GM12878 (cell line): ENCODE data around the gene MAML2. TPM values are rescaled to one million over a fixed set of nuclear protein-coding genes. Genes with fewer than 3 reads are reported as not detected.

Source experiments
- ATAC-seq: fragments of 200-7000 bp; cut with Tn5 transposase; 3 replicates; pipeline ENCODE4 v1.9.1; 2020; ENCODE audit warnings: mild to moderate bottlenecking, moderate library complexity
- BruUV-seq: library from RNA; stranded (reverse); fragments of 400-500 nt; replicated peaks from 2 replicates; lab custom pipeline; 2021; lab: Mats Ljungman, UMichigan
- CTCF ChIA-PET: fragments of 300-600 bp; sonication (Branson Sonifier 250); formaldehyde crosslinking; extraction: SDS; loops from one replicate; lab custom pipeline; 2021; ENCODE audit warnings: inconsistent platforms; lab: Yijun Ruan, JAX
- POLR2A ChIA-PET: fragments of 350-600 bp; formaldehyde crosslinking; extraction: SDS; loops from one replicate; lab custom pipeline; 2021; ENCODE audit warnings: inconsistent platforms; lab: Charles Lee
- RAD21 ChIA-PET: fragments of 300-600 bp; sonication (Branson Sonifier 250); formaldehyde crosslinking; loops from one replicate; lab custom pipeline; 2023; ENCODE audit warnings: antibody characterized with exemption; ENCODE audit not compliant: unreplicated experiment; lab: Charles Lee
- SMC1A ChIA-PET: fragments of 300-600 bp; sonication (Branson Sonifier 250); formaldehyde crosslinking; loops from one replicate; lab custom pipeline; 2023; ENCODE audit not compliant: unreplicated experiment, uncharacterized antibody; lab: Charles Lee
- DNase-seq: peaks from one replicate; pipeline ENCODE4 v3.0.0-alpha.2; 2011; ENCODE audit warnings: low read depth, low spot score
- FAIRE-seq: peaks from 3 replicates; lab custom pipeline; 2011; peaks lifted over from hg19 to GRCh38; lab: Jason Lieb, UNC
- H2AFZ ChIP-seq: 2 replicates; pipeline ENCODE4 v1.6.0; 2011; ENCODE audit warnings: low read depth, low read length, control low read depth; ENCODE audit not compliant: control insufficient read depth
- H3K27ac ChIP-seq: 2 replicates; pipeline ENCODE4 v1.5.1; 2011; ENCODE audit warnings: control low read depth; ENCODE audit not compliant: control insufficient read depth, insufficient read depth
- H3K27me3 ChIP-seq, 2 experiments: replicated peaks in 1 of 2; 2 replicates each; pipeline versions ENCODE4 v1.6.0 to v1.6.1; 2011; ENCODE audit warnings: low read length in 1 of 2; ENCODE audit not compliant: control insufficient read depth in 2 of 2, insufficient read depth in 2 of 2
- H3K36me3 ChIP-seq, 2 experiments: 2 replicates each; pipeline ENCODE4 v1.5.1; 2011; ENCODE audit warnings: low read length in 1 of 2; ENCODE audit not compliant: control insufficient read depth in 2 of 2, insufficient read depth in 2 of 2
- H3K4me1 ChIP-seq: 2 replicates; pipeline ENCODE4 v1.6.1; 2011; ENCODE audit warnings: mild to moderate bottlenecking, low read length, moderate library complexity, mixed read lengths; ENCODE audit not compliant: control insufficient read depth, insufficient read depth
- H3K4me2 ChIP-seq: 2 replicates; pipeline ENCODE4 v1.6.0; 2011; ENCODE audit warnings: control low read depth; ENCODE audit not compliant: control insufficient read depth, insufficient read depth
- H3K4me3 ChIP-seq: fragments of 200-600 bp; sonication (generic); 2 replicates; pipeline ENCODE4 v1.5.1; 2016
- H3K79me2 ChIP-seq: 2 replicates; pipeline ENCODE4 v1.6.0; 2011; ENCODE audit warnings: low read length; ENCODE audit not compliant: control insufficient read depth, insufficient read depth
- H3K9ac ChIP-seq: 2 replicates; pipeline ENCODE4 v1.8.0; 2011; ENCODE audit warnings: low read length, control low read depth, mixed read lengths; ENCODE audit not compliant: control insufficient read depth, insufficient read depth
- H3K9me3 ChIP-seq: replicated peaks from 3 replicates; pipeline ENCODE4 v1.5.1; 2011; ENCODE audit warnings: mild to moderate bottlenecking, low read length; ENCODE audit not compliant: control insufficient read depth, insufficient read depth
- H4K20me1 ChIP-seq: 2 replicates; pipeline ENCODE4 v1.6.0; 2011; ENCODE audit not compliant: control insufficient read depth, insufficient read depth
- ATF7 ChIP-seq: fragments of 450-650 bp; IDR thresholded peaks from 2 replicates; pipeline ENCODE4 v1.6.1; 2016; ENCODE audit warnings: low read depth, mild to moderate bottlenecking
- GABPA ChIP-seq: IDR thresholded peaks from 2 replicates; pipeline ENCODE4 v1.6.1; 2014; ENCODE audit warnings: antibody characterized with exemption, low read depth, mild to moderate bottlenecking, inconsistent platforms
- RAD51 ChIP-seq: fragments of 450-650 bp; IDR thresholded peaks from 2 replicates; pipeline ENCODE4 v1.6.1; 2016; ENCODE audit warnings: moderate library complexity, mild to moderate bottlenecking, inconsistent platforms
- RELA ChIP-seq: fragments of 450-650 bp; IDR thresholded peaks from 2 replicates; pipeline ENCODE4 v1.8.0; 2014; ENCODE audit warnings: borderline replicate concordance; ENCODE audit not compliant: partially characterized antibody
- SIN3A ChIP-seq: IDR thresholded peaks from 2 replicates; pipeline ENCODE4 v1.6.1; 2012; ENCODE audit warnings: low read depth, low read length, improper control_type of control experiment
- TCF12 ChIP-seq: IDR thresholded peaks from 2 replicates; pipeline ENCODE4 v1.6.1; 2011; ENCODE audit warnings: low read depth, mild to moderate bottlenecking, low read length
- WGBS: methylation state at CpG from one replicate; pipeline ENCODE4 v1.1.6; 2016; ENCODE audit warnings: low lambda C conversion rate; ENCODE audit not compliant: insufficient replicate concordance, insufficient coverage; ENCODE audit errors: missing lambda C conversion rate; 5-methylcytosine and 5-hydroxymethylcytosine counted together
- in situ Hi-C: fragments of 300-500 bp; cut with MboI; formaldehyde crosslinking; loops from 9 replicates; pipeline ENCODE4 v1.14.3; 2018; ENCODE audit warnings: mixed read lengths
- intact Hi-C: fragments of 100-400 bp; cut with micrococcal nuclease; formaldehyde crosslinking; loops from one replicate; pipeline ENCODE4 v1.14.2; 2022; ENCODE audit not compliant: unreplicated experiment
- polyA plus RNA-seq, 11 experiments: library from polyadenylated mRNA; depleted of rRNA in 4 of 11; unstranded in 6 of 11; stranded (reverse) in 5 of 11; fragments of >200 nt; fragmentation: Nextera tagmentation in 4 of 11; fragmentation: Illumina TruSeq in 1 of 11; extraction: Ambion mirVana in 4 of 11; extraction: Trizol in 1 of 11; gene quantifications; 1 replicate in 1 of 11; 2 replicates in 10 of 11; pipeline versions ENCODE4 v1.2.1 to v1.2.3, GENCODE V29; 2011 to 2016; ENCODE audit warnings: inconsistent platforms in 2 of 11, missing spikeins in 2 of 11, low read depth in 1 of 11
- total RNA-seq, 4 experiments: library from RNA; depleted of rRNA in 3 of 4; stranded (reverse); fragments of >200 nt in 3 of 4; fragmentation: Illumina TruSeq in 1 of 4; extraction: Trizol in 1 of 4; gene quantifications; 2 replicates each; pipeline versions ENCODE4 v1.2.1 to v1.2.3, GENCODE V29; 2013 to 2021

MAML2 gene
- total and polyA plus RNA-seq, 10 of the 15 experiments (the other 5 are each of a cell fraction or from before 2014, with no cell fraction given): 2.5 to 15.1 (median 12.0) TPM

DNA sequence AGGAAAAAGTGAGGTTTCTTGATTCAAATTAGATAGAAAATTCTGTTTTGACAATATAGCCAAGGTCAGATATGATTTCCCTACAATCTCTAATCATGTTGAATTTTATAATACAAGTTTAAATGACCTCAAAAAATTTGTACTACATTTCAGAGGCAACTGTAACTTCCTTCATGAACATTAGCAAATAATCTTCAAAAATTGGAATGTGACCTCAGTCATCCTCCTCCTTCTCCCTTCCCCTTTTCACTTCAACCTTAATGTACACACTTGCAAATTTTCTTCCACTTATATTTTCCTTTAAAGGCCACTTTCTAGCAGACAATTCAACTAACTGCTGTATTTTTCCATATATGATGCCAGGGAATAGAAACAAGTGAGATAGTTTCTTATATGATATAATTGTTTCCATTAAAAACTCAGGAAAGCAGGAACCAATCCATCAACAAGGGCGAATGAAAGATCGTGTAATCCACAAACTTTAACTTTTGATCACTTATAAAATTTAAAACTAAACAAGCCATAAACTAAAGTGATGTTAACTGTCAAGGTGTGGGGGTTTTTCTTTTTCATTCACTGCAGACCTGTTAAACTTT lies 60.3 kb downstream of the MAML2 start:
- TF ChIP-seq RAD51 (no peak), RELA (no peak), SIN3A (no peak), ATF7 (no peak), GABPA (no peak)
- Histone ChIP-seq H3K27me3 (no peaks in the 10 kb centered on the region), H3K4me2 (no peak overlapping the region), H3K9me3 (peaks cover 3% of the 10 kb centered on the region; the same call in 2 of the 3 replicates), H3K36me3 (no peaks in the 10 kb centered on the region; a peak in 2 of 4 replicates), H3K9ac (no peak overlapping the region), H3K79me2 (peaks cover 77% of the 10 kb centered on the region), H4K20me1 (no peaks in the 10 kb centered on the region), H2AFZ (no peak overlapping the region), H3K4me1 (peaks cover 45% of the 10 kb centered on the region), H3K4me3 (no peak overlapping the region), H3K27ac (no peak overlapping the region)
- DNase-seq (no peak), ATAC-seq (no peak), FAIRE-seq (no peak)
- ChIA-PET CTCF (interaction anchor here (0.7 to 1.2 kb wide), 2 partner anchors 59 to 61 kb away, joined by 4 to 6 read pairs; partner anchors contain the start of gene MAML2), SMC1A (interaction anchor here (0.9 to 5.1 kb wide), 4 partner anchors 13 to 86 kb away, joined by 3 to 64 read pairs (median 14); partner anchors contain the start of gene MAML2), POLR2A (interaction anchor here (0.7 to 1.2 kb wide), 2 partner anchors 58 to 250 kb away, joined by 3 to 4 read pairs; no protein-coding TSS in a partner anchor), RAD21 (interaction anchor here (0.7 to 1.2 kb wide), 2 partner anchors 16 to 68 kb away, joined by 3 to 4 read pairs; no protein-coding TSS in a partner anchor)
- BruUV-seq: no TSS peak
- intact Hi-C loops (no loop called here), in situ Hi-C loops (no loop called here)
- WGBS: 100% methylated on average over 2 of the region's 2 CpGs

DNA sequence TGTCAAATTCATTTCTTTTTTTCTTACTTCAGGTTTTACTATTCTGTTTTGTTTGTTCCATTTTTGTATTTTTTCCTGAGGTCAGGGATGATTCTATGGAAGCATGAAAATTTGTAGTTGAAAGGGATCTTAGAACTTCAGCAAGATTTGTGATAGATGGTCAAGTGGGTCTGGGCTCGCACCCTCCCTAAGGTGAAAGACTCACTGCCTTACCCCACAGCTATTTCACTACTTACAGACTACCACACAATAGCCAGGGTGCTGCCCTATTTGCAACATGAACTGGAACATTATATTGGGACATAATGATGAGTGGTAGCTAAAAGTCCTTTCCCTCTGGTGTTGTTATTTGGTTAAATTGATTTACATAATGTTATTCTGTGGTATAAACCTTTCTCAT lies 62.6 kb downstream of the MAML2 start:
- H2AFZ ChIP-seq: no peak overlapping the region
- H3K9me3 ChIP-seq: no peaks in the 10 kb centered on the region; the same call in 1 of the 3 replicates
- TF ChIP-seq TCF12: no peak
- DNase-seq (no peak), ATAC-seq (0 out of 3 replicates have a peak, but pooled peaks have one; percentile 10), FAIRE-seq (no peak)
- RAD21 ChIA-PET: interaction anchor here (0.9 to 4.9 kb wide), 8 partner anchors 13 to 62 kb away, joined by 3 to 27 read pairs (median 4); partner anchors contain the start of gene MAML2
- no peak overlapping the region for H3K27ac ChIP-seq
- peaks cover 39% of the 10 kb centered on the region for H3K4me1 ChIP-seq
- no peaks in the 10 kb centered on the region; a peak in 1 of 4 replicates for H3K36me3 ChIP-seq
- H3K79me2 ChIP-seq: peaks cover 56% of the 10 kb centered on the region
- intact Hi-C loops (no loop called here), in situ Hi-C loops (no loop called here)
- CTCF ChIA-PET: interaction anchor here (0.5 to 6.1 kb wide), 6 partner anchors 11 to 444 kb away, joined by 3 to 39 read pairs (median 4); partner anchors contain the start of gene MAML2
- H3K9ac ChIP-seq: no peak overlapping the region
- no peak overlapping the region for H3K4me3 ChIP-seq
- no peaks in the 10 kb centered on the region for H3K27me3 ChIP-seq
- H3K4me2 ChIP-seq: no peak overlapping the region
- POLR2A ChIA-PET: interaction anchor here (0.5 to 0.9 kb wide), 2 partner anchors 63 to 265 kb away, joined by 3 to 4 read pairs; partner anchors contain the start of gene MAML2
- 100% methylated on average over 1 of the region's 1 CpG for WGBS
- no TSS peak for BruUV-seq
- H4K20me1 ChIP-seq: no peaks in the 10 kb centered on the region
- SMC1A ChIA-PET: interaction anchor here (0.5 to 5.1 kb wide), 13 partner anchors 10 to 566 kb away, joined by 3 to 64 read pairs (median 4); partner anchors contain the start of gene MAML2
